ENCODE data around the gene ROR2.

ROR2 gene

GRCh38 chr9:91660521-91660920 is 289.5 kb downstream of the ROR2 start:
- TF ChIP-seq, protein P1, sequence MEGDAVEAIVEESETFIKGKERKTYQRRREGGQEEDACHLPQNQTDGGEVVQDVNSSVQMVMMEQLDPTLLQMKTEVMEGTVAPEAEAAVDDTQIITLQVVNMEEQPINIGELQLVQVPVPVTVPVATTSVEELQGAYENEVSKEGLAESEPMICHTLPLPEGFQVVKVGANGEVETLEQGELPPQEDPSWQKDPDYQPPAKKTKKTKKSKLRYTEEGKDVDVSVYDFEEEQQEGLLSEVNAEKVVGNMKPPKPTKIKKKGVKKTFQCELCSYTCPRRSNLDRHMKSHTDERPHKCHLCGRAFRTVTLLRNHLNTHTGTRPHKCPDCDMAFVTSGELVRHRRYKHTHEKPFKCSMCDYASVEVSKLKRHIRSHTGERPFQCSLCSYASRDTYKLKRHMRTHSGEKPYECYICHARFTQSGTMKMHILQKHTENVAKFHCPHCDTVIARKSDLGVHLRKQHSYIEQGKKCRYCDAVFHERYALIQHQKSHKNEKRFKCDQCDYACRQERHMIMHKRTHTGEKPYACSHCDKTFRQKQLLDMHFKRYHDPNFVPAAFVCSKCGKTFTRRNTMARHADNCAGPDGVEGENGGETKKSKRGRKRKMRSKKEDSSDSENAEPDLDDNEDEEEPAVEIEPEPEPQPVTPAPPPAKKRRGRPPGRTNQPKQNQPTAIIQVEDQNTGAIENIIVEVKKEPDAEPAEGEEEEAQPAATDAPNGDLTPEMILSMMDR (IDR thresholded peaks at IDR 0.05; ENCODE audit: borderline replicate concordance, insufficient read depth, low read depth, low read length) = no peak
- H3K4me3 ChIP-seq (ENCODE audit: low read depth, low read length) = no peak overlapping the region

GRCh38 chr9:91659529-91660495 is 290.2 kb downstream of the ROR2 start:
- TF ChIP-seq, protein P1 (IDR thresholded peaks at IDR 0.05; ENCODE audit: borderline replicate concordance, insufficient read depth, low read depth, low read length) = peak; percentile 58
- H3K4me3 ChIP-seq (ENCODE audit: low read depth, low read length) = no peak overlapping the region

DNA sequence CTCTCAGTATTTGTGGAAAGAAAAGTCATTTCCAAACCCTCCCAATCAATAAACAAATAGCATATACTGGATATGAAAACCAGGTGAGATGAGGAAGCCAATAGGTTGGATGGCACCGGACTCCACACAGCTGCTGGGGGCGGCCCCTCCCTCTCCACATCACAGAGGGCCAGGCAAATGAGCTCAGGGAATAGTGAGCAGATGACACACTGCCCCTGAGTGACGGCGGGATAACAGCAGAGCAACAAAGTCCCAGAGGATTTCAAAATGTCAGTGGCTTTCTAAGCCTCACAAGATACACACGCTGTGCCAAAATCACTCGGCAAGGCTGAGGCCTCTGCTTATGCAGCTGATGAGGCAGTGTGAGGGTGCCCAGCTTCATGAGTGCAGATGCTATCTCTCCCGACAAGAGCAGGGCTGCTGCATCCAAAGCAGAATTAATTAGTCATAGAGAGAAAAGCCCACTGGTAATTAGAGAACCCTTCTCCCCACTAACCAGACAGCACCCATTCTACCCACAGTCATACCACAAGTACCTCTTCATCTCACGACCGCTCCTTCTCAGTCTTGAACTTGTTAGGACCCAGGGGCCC is 291.4 kb downstream of the ROR2 start:
- TF ChIP-seq, protein P1 (IDR thresholded peaks at IDR 0.05; ENCODE audit: borderline replicate concordance, insufficient read depth, low read depth, low read length) = no peak
- no peak overlapping the region for H3K4me3 ChIP-seq (ENCODE audit: low read depth, low read length)

DNA sequence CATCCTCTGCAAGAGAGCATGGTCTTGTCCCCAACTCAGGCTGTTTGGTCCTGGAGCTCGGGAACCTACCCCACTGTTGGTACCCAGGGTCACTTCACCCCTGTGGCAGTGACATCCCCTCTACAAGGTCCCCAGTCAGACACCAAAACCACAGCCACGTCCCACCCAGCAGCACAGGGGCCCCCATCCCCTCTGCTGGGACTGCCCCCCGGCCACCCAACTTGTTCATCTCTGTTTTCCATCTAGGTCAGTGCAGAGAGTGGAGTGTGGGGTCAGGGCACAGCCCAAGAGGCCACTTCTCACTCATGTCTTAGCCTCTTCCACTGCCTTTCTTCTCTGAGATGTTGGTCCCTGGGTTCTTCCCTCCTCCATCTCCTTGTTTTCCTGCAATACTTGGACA is 292.5 kb downstream of the ROR2 start:
- H3K4me3 ChIP-seq (ENCODE audit: low read depth, low read length) = no peak overlapping the region
- TF ChIP-seq, protein P1 (IDR thresholded peaks at IDR 0.05; ENCODE audit: borderline replicate concordance, insufficient read depth, low read depth, low read length) = no peak

- H3K4me3 ChIP-seq (ENCODE audit: low read depth, low read length) = no peak overlapping the region
- TF ChIP-seq, protein P1 (IDR thresholded peaks at IDR 0.05; ENCODE audit: borderline replicate concordance, insufficient read depth, low read depth, low read length) = no peak
These were observed 294.4 kb downstream of the ROR2 start for GRCh38 chr9:91655658-91656057.

DNA sequence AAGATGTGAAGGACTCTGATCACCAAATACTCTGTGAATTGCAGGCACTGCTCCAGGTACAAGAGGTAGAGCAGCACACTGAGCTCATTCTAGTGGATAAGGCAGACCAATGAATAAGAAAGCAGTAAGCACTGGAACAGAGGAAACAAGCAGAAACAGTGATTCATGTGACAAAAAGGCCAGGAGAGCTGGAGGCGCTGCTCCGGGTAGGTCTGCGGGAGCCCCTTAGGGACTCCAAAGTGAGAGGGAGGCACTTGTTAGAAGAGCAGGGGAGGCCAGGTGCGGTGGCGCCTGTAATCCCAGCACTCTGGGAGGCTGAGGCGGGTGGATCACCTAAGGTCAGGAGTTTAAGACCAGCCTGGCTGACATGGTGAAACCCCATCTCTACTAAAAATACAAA is 294.8 kb downstream of the ROR2 start:
- H3K4me3 ChIP-seq (ENCODE audit: low read depth, low read length) = no peak overlapping the region
- TF ChIP-seq, protein P1 (IDR thresholded peaks at IDR 0.05; ENCODE audit: borderline replicate concordance, insufficient read depth, low read depth, low read length) = no peak

Measured in GM12875 (cell line).